Heart right ventricle (tissue), 16 donors: ENCODE results near the gene NEB. TPM values are rescaled to one million over a fixed set of nuclear protein-coding genes. Genes with fewer than 3 reads are reported as not detected.

Source experiments
- ATAC-seq, 8 donors: fragments of 200-7000 bp; cut with Tn5 transposase; one replicate each; pipeline ENCODE4 v1.9.1; 2020; ENCODE audit warnings: mild to moderate bottlenecking in 8 of 8, moderate library complexity in 8 of 8, moderate number of reproducible peaks in 1 of 8
- DNase-seq, 2 donors: peaks; one replicate each; pipeline ENCODE4 v3.0.0-alpha.2; 2020
- H3K27ac ChIP-seq, 10 donors: fragments of 200-600 bp; sonication (generic) in 2 of 10; one replicate each; pipeline versions ENCODE4 v1.5.0 to v1.8.0; 2020 to 2022; ENCODE audit warnings: mild to moderate bottlenecking in 3 of 10
- H3K27me3 ChIP-seq, 7 donors: fragments of 200-600 bp; one replicate each; pipeline ENCODE4 v1.8.0; 2021 to 2022; ENCODE audit warnings: mild to moderate bottlenecking in 2 of 7
- H3K36me3 ChIP-seq, 9 donors: fragments of 200-600 bp; sonication (generic) in 1 of 9; one replicate each; pipeline versions ENCODE4 v1.5.0 to v1.8.0; 2020 to 2022; ENCODE audit warnings: mild to moderate bottlenecking in 2 of 9
- H3K4me1 ChIP-seq, 9 donors: fragments of 200-600 bp; sonication (generic) in 1 of 9; one replicate each; pipeline versions ENCODE4 v1.5.0 to v1.8.0; 2020 to 2022; ENCODE audit warnings: mild to moderate bottlenecking in 4 of 9
- H3K4me3 ChIP-seq, 10 donors: fragments of 200-600 bp; sonication (generic) in 2 of 10; one replicate each; pipeline versions ENCODE4 v1.5.0 to v1.8.0; 2020 to 2022; ENCODE audit warnings: mild to moderate bottlenecking in 7 of 10, moderate library complexity in 2 of 10
- H3K9me3 ChIP-seq, 11 donors: fragments of 200-600 bp in 10 of 11; sonication (generic) in 2 of 11; one replicate each; pipeline versions ENCODE4 v1.5.0 to v1.8.0; 2013 to 2022; ENCODE audit warnings: mild to moderate bottlenecking in 2 of 11, control low read depth in 1 of 11, moderate library complexity in 1 of 11
- CTCF ChIP-seq, 9 donors: fragments of 200-600 bp; sonication (generic) in 2 of 9; IDR thresholded peaks; one replicate each; pipeline versions ENCODE4 v1.5.0 to v1.8.0; 2021 to 2022; ENCODE audit warnings: antibody characterized with exemption in 9 of 9, mild to moderate bottlenecking in 5 of 9, moderate library complexity in 1 of 9
- WGBS, 2 donors: extraction: QIAGEN DNeasy Blood & Tissue Kit; methylation state at CpG; one replicate each; pipeline ENCODE4 v1.1.7; 2013; ENCODE audit warnings: inconsistent platforms in 1 of 2; 5-methylcytosine and 5-hydroxymethylcytosine counted together
- intact Hi-C, 10 donors: fragments of 100-400 bp; cut with DNase I; formaldehyde crosslinking; loops; one replicate each; pipeline versions ENCODE4 v1.11.1 to v1.14.2; 2022
- polyA plus RNA-seq, 2 donors: library from polyadenylated mRNA; stranded (reverse); fragments of 200-250 nt; gene quantifications; one replicate each; pipeline ENCODE4 v1.2.3, GENCODE V29; 2013
- total RNA-seq, 10 donors: library from RNA; stranded (reverse); fragmentation: NEBNext Ultra II Directional in 3 of 10; extraction: Animal tissue kit (Norgen Biotek cat#: 25700) in 3 of 10; gene quantifications; one replicate each; pipeline versions ENCODE4 v1.2.1 to v1.2.4, GENCODE V29; 2021 to 2023
- donor health status: Arrhythmogenic right ventricular cardiomyopathy.
- donor health status: ischemic (EF 13 %, LVEDD 7.1; RV severe dilation, severe dysfunction).
- donor health status: healthy with polysubstance abuse.
- donor health status: DM: no; HTN: yes; CAD: no.
- donor health status: DM: no; HTN: no; CAD: no.
- donor health status: ischemic (EF 25% LVEDD 6.9; RV normal size, moderate dysfunction).
- donor health status: ischemic (EF 25% LVEDD 5.7; RV mildly dilated, moderate dysfunction).
- donor health status: healthy.
- donor health status: DM: yes; HTN: yes; CAD: no.
- donor health status: Ischemic cardiomyopathy.
- donor health status: ischemic (EF 35%, LVEDD 5.7; RV mildly dilated, moderate dysfunction).
- donor health status: nonischemic (EF 11% LVEDD 7.7; RV severe dilation, severe dysfunction).
- donor health status: DM: yes; HTN: yes; CAD: no.
- donor health status: PGD.
- donor health status: ischemic (EF 29% LVEDD 5.4; RV normal size, mild dysfunction).
- donor health status: nonischemic (EF 23%, LVEDD 6.1; RV moderate dilation, normal function).

The NEB gene
- total and polyA plus RNA-seq, 12 donors: 0.32 to 19.4 (median 3.8) TPM

GRCh38 chr2:151437630-151438029 lies 296.6 kb downstream of the NEB start:
- Histone ChIP-seq H3K4me1 (no peaks in the 10 kb centered on the region), H3K27ac (no peak overlapping the region), H3K36me3 (peaks cover 0 to 100% (median 35%) of the 10 kb centered on the region in 9 donors), H3K4me3 (no peak overlapping the region), H3K27me3 (no peaks in the 10 kb centered on the region), H3K9me3 (no peaks in the 10 kb centered on the region)
- ATAC-seq (no peak), DNase-seq (no peak)
- intact Hi-C loops: no loop called here
- peak; percentile 65 to 79 (median 74) for TF ChIP-seq CTCF (IDR thresholded peaks at IDR 0.05)
- 58 to 68% methylated on average over 3 of the region's 3 CpGs for WGBS, 2 donors

Other genes with a start within 250 kb of the NEB start
- gene ARL5A, start 93.9 kb upstream of the NEB start, total RNA-seq: 10 to 100 TPM; 40.4 to 62.3 (median 56.4) TPM
- 10 to 100 TPM in 1 of 2 donors, 1 to 10 TPM in 1; 8.3 to 12.3 TPM for gene ARL5A, start 93.9 kb upstream of the NEB start, polyA plus RNA-seq